HT1080 (cell line): Measurements from ENCODE around the gene PGLYRP2. TPM values are rescaled to one million over a fixed set of nuclear protein-coding genes. Genes with fewer than 3 reads are reported as not detected.
"Not testable (repeated sequence)": the region's sequence is repeated elsewhere in the genome, so short reads cannot be mapped to it uniquely, and the experiment has no call there.

Experiments
- DNase-seq: peaks from one replicate; pipeline ENCODE4 v3.0.0-alpha.2; 2015; ENCODE audit warnings: low read depth
- polyA plus RNA-seq, 2 experiments: library from polyadenylated mRNA; depleted of rRNA; stranded (reverse); fragments of >200 nt; gene quantifications; 2 replicates each; pipeline ENCODE4 v1.2.3, GENCODE V29; 2015
- total RNA-seq: library from RNA; depleted of rRNA; stranded (reverse); fragments of >200 nt; shearing (Covaris generic); gene quantifications from 2 replicates; pipeline ENCODE4 v1.2.3, GENCODE V29; 2014; rRNA removed

Gene PGLYRP2, protein sequence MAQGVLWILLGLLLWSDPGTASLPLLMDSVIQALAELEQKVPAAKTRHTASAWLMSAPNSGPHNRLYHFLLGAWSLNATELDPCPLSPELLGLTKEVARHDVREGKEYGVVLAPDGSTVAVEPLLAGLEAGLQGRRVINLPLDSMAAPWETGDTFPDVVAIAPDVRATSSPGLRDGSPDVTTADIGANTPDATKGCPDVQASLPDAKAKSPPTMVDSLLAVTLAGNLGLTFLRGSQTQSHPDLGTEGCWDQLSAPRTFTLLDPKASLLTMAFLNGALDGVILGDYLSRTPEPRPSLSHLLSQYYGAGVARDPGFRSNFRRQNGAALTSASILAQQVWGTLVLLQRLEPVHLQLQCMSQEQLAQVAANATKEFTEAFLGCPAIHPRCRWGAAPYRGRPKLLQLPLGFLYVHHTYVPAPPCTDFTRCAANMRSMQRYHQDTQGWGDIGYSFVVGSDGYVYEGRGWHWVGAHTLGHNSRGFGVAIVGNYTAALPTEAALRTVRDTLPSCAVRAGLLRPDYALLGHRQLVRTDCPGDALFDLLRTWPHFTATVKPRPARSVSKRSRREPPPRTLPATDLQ
- total RNA-seq: not detected in 2 replicates
- not detected in 2 replicates for polyA plus RNA-seq (2015; cell fraction: cytosol; rRNA removed)
- polyA plus RNA-seq (2015; cell fraction: nucleus; rRNA removed): not detected in 2 replicates

DNA sequence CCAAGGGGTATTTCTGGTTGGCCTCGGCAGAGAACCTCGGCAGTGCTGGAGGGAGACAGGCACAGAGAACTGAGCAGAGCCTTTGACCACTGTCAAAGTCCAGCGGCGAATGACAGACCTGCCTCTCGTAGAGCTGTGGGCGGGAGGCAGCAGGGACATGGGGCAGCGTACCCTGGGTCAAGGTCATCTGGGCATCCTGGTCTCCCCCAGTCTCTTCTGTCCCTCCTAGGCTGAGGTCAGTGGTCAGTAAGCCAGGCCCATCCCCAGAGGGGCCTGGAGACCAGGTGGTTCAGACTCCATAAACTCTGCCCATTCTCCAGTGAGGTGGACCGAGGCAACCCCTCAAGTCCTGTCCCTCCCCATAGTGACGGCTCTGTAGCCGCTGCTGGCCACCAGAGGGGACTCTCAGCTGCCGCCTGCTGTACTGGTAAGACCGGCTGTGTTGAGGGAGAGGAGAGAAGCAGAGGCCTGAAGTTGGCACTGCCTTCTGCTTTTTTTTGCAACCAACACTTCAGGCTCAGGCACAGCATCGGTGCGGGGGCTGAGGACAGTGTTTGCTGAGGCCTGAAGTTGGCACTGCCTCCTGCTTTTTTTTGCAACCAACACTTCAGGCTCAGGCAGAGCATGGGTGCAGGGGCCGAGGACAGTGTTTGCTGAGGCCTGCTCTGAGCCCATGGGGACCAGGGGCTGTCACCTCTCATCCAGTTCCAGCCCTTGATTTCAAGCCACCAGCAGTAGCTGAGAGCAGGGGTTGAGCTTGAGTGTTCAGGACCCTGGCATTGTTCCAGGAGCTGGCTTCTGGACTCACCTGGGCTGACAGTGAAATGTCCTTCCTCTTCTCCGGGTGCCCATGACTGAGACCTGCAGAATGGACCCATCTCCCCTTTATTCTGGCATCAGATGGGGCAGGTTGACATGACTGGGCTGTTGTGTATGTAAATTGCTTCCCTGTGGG, at the start of gene PGLYRP2:
TSS of gene PGLYRP2 (minus strand) at position 111 of the 955 bp plus-strand sequence. CDS start 130 bp downstream, outside the sequence.
- DNase-seq: no peak

DNA sequence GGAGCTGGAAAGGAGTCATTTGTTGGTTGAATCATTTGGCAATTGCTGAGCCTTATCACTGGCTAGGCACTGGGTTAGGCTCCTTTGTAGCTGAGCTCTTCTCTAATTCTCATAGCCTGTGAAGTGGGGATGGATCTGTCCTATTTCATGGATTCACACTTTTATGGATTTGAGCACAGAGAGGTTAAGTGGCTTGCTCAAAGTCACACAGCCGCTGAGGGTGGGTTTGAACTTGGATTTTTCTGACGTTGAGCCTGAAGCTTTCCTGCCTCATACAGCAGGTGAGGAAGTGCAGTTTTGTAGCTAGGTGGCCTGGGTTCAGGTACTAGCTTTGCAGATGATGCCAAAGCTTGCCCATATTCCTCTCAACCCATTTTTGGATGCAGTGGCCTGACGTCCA, 48.4 kb upstream of the PGLYRP2 start:
- DNase-seq: no peak

DNA sequence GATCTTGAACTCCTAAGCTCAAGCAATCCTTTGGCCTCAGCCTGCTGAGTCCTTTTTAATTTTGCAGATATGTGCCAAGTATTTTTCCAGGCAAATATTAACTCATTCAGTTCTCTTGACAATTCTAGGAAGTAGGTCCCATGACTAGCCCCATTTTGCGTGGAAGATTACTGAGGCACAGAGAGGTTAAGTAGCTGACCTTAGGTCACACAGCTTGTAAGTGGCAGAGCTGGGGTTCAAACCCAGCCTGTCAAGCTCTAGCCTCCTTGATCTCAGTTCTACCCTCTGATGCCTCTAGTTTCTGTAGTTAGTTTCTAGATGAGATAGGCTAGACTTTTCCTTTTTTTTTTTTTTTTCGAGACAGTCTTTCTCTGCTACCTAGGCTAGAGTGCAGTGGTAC, 47.1 kb upstream of the PGLYRP2 start:
- DNase-seq: no peak

DNA sequence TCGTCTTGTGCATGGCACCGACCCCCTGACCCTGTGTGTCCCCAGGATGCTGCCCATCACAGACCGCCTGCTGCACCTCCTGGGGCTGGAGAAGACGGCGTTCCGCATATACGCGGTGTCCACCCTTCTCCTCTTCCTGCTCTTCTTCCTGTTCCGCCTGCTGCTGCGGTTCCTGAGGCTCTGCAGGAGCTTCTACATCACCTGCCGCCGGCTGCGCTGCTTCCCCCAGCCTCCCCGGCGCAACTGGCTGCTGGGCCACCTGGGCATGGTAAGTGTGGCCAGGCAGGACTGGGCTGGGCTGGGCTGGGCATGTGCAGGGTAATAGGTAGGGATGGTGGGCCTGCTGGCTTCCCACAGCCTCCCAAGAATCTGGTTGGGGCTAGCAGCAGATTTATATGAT, 46.0 kb upstream of the PGLYRP2 start:
- no peak for DNase-seq

DNA sequence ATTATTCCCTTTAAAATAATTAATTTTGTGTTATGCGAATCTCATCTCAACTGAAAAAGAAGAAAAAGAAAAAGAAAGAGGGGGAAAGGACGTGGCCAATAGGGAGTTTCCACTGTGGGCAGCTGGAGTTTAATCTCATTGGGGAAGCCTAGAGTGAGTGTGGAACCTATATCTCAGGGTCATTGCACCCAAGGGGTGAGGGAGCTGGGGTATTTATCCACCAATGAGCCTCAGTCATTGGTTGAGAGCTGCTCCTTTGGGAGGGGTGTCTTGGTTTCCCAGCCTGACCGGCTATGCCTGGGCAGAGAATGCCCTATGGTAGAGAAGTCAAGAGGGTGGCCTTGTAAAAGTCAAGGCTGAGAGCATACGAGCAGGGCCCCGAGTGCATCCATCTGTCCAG, 45.5 kb upstream of the PGLYRP2 start:
- DNase-seq: no peak

DNA sequence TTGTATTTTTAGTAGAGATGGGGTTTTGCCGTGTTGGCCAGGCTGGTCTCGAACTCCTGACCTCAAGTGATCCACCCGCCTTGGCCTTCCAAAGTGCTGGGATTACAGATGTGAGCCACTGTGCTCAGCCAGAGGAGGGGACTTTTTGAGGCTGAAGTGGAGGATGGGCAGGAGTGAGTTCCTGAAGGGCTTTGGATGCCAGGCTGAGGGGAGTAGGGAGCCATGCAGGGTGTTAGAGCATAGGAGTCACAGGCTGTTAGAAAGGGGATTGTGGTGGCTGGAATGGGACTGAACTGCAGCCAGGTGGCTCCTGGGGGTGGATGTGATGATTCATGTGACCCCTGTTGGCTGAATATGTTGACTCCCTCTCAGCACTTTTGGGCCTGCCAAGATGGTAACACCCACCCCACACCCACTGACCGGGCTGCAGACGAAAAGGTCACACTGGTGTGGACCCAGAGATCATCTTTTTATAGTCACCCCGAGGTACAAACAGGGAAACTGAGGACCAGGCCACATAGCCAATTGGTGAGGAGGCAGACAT, 40.2 kb upstream of the PGLYRP2 start:
- DNase-seq: no peak

DNA sequence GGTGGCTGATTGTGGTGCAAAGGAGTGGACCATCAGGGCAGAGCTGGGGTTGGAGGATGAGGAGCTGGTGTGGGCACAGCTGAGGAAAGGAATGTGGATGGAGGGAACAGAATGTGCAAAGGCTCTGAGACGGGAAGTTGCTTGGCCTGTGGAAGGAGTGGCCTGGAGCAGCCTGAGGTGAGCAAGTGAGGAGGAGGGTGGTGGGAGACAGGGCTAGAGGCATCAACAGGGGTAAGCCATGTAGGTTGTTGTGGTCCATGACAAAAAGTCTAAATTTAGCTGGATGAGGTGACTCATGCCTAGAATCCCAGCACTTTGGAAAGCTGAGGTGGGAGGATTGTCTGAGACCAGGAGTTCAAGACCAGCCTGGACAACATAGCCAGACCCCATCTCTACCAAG, 38.5 kb upstream of the PGLYRP2 start:
- no peak for DNase-seq

DNA sequence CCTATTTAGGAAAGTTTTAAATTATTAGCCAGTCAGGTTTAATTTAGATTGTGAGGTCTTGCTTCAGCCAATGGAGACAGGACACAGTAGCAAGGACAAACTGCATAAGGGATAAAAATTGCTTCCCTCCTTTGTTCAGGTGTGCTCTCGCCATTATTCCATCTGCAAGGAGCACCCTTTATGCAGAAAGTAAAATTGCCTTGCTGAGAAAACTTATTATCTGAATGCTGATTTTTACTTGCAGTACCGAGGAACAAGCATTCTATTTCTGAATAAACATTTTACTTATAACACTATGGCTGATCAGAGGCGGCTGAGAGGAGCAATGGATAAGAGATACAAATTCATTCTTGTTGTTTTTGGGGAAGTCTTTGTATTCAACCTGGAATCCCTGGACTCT, 37.1 kb upstream of the PGLYRP2 start:
- no peak for DNase-seq

DNA sequence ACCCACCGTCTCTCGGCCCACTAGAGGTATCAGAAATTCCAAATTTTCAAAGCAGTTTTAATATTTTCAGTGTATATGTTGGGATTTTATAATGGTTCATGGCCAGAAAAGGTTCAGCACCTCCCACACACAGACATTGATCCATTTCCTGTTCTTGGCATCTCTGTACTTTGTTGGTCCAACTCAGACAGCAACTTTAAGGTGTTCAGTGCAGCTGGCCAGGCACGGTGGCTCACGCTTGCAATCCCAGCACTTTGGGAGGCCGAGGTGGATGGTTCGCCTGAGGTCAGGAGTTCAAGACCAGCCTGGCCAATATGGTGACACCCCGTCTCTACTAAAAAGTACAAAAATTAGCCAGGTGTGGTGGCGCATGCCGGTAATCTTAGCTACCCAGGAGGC, 35.9 kb upstream of the PGLYRP2 start:
- DNase-seq: not testable (repeated sequence)

DNA sequence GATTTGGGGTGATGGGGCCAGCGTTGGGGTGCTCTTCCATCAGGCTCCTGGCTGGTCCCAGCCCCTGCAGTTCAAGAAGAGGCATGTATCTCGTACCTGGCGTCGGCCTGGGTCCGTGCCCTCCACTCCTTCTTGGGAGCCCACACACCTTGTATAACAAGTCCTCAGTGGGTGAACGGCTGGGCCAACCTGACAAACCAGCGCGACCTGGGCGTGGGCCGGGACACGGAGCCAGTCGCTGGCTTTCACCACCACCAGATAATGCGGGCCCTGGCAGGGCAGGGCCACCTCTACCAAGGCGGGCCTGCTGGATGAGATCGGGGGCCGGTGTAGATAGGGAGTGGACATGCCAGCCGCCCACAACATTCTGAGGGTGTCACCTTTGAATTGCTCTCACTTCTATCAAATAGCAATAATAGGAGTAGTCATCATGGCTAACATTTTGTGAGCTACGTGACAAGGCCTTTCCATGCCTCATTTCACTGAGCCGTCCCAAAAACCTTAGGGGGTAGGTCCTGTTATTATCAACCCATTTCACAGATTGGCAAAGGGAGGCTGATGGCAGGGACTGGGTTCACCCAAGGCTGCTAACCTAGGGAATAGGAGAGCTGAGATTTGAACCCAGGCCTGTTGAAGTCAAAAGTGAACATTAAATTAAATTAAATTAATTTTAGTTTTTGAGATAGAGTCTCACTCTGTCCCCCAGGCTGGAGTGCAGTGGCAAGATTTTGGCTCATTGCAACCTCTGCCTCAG, 32.5 kb upstream of the PGLYRP2 start:
- DNase-seq: no peak

DNA sequence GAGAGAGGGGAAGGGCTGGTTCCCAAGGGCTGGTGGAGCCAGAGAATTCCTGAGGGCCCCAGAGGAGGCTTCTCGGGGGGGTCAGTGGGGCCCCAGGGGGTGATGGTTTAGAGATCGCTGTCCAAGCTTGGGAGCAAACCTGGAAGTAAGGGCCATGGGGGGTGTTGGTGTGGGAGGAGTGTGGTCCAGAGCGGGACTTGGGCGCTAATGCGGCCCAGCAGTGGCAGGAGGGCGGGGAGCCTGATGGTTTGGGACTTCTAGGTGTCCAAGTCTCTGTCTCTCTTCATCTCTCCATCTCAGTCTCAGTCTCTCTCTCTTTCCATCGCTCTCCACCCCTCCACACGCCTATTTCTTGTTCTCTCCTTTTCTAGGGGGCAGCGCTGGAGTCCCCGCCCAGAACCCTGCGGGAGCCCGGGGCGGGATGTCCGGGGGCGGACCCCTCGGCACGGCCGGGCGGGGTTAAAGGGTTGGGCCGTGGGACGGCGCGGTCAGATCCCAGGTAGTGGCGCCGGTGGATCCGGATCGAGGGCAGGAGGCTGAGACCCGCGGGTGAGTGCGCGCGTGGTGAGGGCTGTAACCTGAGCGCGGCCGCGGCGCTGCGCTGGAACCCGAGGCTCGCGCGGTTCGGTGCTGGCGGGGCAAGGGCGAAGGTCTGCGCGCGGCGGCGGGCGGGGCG, 28.9 kb upstream of the PGLYRP2 start, which contains the start of gene CYP4F22:
TSS of gene CYP4F22 (plus strand) at position 491 of the 676 bp plus-strand sequence. CDS start 16,812 bp downstream, outside the sequence.
- DNase-seq: no peak

DNA sequence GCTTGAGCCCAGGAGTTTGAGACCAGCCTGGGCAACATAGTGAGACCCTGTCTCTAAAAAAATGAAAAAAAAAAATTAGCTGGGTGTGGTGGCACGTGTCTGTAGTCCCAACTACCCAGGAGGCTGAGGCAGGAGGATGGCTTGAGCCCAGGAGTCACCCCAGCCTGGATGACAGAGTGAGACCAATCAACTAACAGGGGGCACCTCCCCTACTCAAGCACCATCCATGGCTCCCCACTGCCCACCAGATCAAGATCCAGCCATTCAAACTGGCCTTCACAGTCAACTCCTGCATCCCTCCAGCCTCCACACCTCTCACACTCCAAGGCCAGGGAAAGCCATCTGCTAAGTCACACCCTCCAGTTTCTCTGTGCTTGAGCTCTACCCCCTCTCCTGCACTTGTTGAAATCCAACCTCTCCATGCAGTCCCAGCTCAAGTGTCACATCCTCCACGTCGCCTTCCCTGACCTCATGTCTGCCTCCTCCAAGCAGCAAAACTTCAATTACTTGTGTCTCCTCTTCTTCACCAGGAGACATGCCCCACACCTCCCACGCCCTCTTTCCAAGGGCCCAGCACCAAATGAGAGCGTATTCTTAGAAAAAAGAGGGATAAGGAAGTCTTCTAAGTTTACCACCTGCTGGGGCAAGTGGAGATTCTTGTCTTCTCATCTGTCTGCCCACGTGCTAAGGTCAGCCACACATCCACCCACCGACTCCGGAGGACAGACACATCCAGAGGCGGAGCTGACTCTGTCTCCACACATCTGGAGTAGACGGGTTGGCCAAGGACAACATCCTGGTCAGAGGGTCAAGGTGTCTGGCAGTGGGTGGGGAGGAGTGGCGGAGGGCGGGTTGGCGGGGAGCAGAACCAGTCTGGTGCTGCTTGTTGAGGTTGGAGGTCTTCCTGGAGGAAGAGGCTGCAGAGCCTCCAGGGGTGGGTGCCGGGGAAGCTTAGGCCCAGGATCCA, 28.1 kb upstream of the PGLYRP2 start:
- no peak for DNase-seq

DNA sequence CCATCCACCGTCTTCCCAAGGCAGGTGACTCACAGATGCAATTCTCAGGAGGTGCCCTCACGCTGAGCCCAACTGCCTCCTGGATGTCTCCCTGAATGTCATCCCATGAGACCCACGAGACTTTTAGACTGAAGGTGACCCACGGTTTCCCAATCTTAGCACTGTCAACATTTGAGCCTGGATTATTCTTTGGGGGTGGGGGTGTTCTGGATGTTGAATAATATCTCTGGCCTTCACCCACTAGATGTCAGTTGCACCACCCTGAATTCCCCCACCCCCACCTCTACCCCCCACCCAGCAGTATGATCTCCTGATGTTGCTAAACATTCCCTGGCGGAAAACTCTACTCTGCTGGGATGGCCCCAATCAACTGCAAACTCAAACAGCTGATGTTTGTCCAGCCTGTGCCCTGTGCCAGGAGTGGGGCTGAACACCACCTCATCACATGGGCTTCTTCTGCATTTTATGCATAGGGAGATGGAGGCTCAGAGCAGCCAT, 26.8 kb upstream of the PGLYRP2 start:
- DNase-seq: no peak

DNA sequence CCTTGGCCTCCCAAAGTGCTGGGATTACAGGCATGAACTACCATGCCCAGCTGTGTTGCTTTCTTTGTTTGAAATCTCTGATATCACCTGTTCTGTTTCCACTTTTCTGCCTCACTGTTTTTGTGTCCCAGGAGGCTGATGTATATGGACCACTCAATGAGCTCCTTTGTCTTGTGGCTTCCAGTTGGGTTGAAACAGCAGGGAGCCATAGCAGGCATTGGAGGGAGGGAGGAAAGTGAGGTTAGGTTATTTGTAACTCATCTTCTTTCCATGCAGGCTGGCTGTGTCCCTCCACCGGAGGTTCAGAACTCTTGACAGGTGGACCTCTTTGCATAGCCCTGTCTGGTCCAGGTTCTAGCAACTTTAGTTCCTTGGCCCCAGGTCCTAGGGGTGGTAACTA, 23.0 kb upstream of the PGLYRP2 start:
- no peak for DNase-seq

DNA sequence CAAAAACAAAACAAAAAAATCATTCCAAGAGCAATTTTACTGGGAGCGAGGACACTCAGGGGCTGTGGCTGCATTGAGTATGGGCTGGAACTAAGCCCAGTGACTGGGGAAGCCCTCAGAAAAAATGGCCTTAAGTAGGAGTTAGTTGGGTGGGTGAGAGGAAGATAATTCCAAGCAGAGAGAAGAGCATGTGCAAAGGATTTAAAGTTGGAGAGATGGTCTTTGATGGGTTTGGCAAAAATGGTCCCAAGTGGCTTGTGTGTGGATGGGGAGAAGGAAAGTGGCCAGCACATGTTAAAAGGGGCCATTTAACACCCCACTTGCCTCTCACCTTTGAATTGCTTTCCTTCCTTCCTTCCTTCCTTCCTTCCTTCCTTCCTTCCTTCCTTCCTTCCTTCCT, 22.3 kb upstream of the PGLYRP2 start:
- DNase-seq: no peak

DNA sequence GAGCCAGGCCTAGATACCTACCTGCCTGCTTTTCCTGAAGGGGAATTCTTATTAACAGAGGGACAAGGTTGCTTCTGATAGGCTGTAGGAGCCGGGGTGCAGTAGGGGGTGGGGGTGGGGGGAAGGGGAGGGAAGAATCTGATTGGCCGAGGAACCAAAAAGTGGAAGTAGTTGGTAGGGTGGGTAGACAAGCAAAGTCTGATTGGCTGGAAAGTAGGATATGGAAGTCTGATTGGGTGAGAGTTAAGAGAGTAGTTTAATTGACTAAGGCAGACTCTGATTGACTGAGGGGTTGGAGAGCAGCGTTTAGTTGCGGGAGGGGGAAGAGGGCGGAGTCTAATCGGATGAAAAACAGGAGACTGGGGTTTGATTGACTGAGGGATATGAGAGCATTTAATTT, 19.6 kb upstream of the PGLYRP2 start:
- no peak for DNase-seq

DNA sequence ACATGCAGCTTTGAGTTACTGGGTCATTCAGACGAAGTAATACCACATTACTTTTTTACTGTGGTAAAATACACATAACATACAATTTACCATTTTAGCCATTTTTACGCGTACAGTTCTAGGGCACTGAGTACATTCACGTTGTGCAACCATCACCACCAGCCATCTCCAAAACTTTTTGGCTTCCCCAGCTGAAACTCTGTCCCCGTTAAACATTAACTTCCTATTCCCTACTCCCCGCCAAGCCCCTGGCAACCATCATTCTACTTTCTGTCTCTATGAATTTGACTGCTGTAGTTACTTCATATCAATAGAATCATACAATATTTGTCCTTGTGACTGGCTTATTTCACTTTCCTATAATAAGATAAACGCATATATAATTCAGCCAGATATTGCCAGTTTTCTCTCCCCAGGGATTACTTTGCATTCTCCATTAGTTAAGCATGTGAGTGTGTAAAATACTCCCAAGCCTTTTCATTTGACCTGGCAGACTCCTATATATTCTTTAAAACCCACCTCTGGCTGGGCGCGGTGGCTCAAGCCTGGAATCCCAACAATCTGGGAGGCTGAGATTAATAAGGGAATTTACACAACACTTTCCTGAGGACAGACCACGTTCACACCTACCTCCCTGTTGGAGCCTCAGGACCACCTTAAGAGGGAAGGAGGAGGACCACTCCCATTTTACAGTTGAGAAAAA, 19.0 kb upstream of the PGLYRP2 start:
- DNase-seq: no peak

DNA sequence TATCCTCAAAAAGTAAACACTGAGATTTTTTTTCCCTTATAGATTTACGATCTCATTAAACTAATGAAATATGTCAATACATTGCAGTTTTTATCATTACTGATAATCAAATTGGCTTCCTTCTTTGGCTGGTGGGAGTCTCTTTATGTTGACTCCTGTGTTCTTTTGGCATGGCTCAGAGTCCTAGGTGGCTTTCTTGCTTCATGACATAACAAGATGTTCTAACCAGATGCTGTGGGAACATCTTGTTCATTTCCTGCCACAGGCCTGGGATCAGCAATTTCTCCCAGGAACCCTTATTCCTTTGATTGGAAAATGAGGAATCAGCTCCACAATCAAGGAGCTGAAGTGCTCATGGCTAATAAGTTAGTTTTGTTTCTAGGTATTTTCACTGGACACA, 15.8 kb upstream of the PGLYRP2 start:
- no peak for DNase-seq
